Measurements from ENCODE around the gene RFC1.
"Not testable (repeated sequence)": the region's sequence is repeated elsewhere in the genome, so short reads cannot be mapped to it uniquely, and the experiment has no call there.

The RFC1 gene, protein sequence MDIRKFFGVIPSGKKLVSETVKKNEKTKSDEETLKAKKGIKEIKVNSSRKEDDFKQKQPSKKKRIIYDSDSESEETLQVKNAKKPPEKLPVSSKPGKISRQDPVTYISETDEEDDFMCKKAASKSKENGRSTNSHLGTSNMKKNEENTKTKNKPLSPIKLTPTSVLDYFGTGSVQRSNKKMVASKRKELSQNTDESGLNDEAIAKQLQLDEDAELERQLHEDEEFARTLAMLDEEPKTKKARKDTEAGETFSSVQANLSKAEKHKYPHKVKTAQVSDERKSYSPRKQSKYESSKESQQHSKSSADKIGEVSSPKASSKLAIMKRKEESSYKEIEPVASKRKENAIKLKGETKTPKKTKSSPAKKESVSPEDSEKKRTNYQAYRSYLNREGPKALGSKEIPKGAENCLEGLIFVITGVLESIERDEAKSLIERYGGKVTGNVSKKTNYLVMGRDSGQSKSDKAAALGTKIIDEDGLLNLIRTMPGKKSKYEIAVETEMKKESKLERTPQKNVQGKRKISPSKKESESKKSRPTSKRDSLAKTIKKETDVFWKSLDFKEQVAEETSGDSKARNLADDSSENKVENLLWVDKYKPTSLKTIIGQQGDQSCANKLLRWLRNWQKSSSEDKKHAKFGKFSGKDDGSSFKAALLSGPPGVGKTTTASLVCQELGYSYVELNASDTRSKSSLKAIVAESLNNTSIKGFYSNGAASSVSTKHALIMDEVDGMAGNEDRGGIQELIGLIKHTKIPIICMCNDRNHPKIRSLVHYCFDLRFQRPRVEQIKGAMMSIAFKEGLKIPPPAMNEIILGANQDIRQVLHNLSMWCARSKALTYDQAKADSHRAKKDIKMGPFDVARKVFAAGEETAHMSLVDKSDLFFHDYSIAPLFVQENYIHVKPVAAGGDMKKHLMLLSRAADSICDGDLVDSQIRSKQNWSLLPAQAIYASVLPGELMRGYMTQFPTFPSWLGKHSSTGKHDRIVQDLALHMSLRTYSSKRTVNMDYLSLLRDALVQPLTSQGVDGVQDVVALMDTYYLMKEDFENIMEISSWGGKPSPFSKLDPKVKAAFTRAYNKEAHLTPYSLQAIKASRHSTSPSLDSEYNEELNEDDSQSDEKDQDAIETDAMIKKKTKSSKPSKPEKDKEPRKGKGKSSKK
- 135 to 215 reads per million in 2 experiments for total RNA-seq

GRCh38 chr4:39365830-39366771 is at the start of gene RFC1:
TSS of gene RFC1 (minus strand) at chr4:39366362. CDS start at chr4:39366241, 121 bp downstream.
- DNase-seq (ENCODE audit: low read depth) = peak; percentile 92

- no peak for DNase-seq (ENCODE audit: low read depth)
These were observed 49.6 kb upstream of the RFC1 start for GRCh38 chr4:39415678-39416283.

- DNase-seq (ENCODE audit: low read depth) = not testable (repeated sequence)
These were observed 45.4 kb upstream of the RFC1 start for GRCh38 chr4:39411561-39411960.

- no peak for DNase-seq (ENCODE audit: low read depth)
These were observed 44.3 kb upstream of the RFC1 start for GRCh38 chr4:39410415-39410814.

- no peak for DNase-seq (ENCODE audit: low read depth)
These were observed 41.4 kb upstream of the RFC1 start for GRCh38 chr4:39407584-39407885.

DNA sequence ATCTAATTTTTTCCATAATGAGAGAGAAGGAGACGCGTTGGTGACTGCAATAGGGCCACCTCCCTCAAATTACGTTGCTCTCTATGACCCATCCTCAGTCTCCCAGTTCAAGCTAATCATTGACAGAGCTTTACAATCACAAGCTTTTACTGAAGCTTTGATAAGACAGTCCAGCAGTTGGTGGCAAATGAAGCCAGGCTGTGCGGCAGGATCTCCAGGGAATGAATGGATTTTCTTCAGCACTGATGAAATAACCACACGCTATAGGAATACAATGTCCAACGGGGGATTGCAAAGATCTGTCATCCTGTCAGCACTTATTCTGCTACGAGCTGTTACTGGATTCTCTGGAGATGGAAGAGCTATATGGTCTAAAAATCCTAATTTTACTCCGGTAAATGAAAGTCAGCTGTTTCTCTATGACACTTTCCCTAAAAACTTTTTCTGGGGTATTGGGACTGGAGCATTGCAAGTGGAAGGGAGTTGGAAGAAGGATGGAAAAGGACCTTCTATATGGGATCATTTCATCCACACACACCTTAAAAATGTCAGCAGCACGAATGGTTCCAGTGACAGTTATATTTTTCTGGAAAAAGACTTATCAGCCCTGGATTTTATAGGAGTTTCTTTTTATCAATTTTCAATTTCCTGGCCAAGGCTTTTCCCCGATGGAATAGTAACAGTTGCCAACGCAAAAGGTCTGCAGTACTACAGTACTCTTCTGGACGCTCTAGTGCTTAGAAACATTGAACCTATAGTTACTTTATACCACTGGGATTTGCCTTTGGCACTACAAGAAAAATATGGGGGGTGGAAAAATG is 40.8 kb upstream of the RFC1 start, which contains the start of gene KLB:
KLB (plus strand) TSS at position 168 of the 821 bp plus-strand sequence; CDS start at position 188, 20 bp downstream.
- no peak for DNase-seq (ENCODE audit: low read depth)

- DNase-seq (ENCODE audit: low read depth) = not testable (repeated sequence)
These were observed 35.5 kb upstream of the RFC1 start for GRCh38 chr4:39401640-39402039.

- no peak for DNase-seq (ENCODE audit: low read depth)
These were observed 28.5 kb upstream of the RFC1 start for GRCh38 chr4:39394706-39395105.

DNA sequence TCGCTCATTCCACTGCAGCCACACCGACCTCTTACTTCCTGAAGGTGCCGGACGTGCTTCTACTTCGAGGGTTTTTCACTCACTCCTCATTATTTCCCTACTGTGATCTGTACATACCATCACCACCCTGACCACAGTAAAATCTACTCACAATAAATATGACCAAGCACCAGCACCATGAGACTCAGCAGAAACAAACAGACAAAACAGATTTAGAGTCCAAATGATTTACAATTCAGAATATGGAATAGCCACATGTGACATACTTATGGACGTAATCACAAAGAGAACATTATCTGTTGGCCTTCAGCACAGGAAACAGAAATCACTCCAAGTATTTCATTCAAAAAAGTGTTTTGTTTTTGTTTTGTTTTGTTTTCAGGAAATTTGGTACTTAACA is 24.4 kb upstream of the RFC1 start:
- no peak for DNase-seq (ENCODE audit: low read depth)

- DNase-seq (ENCODE audit: low read depth) = no peak
These were observed 18.4 kb upstream of the RFC1 start for GRCh38 chr4:39384563-39384962.

DNA sequence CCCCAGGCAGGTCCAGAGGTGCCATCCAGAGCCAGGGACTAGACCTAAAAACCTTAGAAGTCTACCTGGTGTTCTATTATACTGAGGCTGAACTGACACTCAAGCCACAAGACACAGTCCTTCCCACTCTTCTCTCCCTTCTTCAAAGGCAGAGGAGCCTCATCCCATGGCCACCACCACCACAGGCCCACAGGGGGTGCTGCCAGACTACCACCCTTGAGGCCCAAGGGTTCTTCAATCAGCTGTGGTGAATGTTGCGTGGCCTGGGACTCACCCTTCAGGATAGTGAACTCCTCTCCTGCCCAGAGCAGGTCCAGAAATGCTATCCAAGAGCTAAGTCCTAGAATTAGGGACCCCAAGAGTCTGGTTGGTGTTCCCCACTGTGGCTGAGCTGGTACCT is 17.5 kb upstream of the RFC1 start:
- no peak for DNase-seq (ENCODE audit: low read depth)

DNA sequence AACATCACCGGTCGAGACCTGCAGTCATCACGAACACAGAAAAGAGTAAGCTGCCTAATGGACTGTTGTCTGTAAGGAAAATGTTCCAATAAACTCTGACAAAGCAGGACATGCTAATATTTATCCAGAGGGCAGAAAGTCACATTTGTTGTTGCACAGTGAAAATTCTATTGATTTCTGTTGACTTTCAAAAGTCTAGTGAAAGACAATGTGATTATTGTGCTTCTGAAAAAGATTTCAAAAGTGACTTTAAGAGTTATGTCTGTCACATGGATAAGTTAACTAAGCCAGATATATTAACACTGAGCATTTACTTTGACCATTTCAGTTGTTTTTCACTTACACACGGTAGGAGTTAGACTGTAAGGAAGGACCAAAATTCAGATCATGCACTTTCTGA is 9.3 kb upstream of the RFC1 start:
- DNase-seq (ENCODE audit: low read depth) = no peak

DNA sequence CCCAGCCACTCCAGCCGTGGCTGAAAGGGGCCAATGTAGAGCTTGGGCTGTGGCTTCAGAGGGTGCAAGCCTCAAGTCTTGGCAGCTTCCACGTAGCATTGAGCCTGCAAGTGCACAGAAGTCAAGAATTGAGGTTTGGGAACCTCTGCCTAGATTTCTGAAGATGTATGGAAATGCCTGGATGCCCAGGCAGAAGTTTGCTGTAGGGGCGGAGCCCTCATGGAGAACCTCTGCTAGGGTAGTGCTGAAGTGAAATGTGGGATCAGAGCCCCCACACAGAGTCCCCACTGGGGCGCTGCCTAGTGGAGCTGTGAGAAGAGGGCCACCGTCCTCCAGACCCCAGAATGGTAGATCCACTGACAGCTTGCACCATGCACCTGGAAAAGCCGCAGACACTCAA is 5.0 kb upstream of the RFC1 start:
- not testable (repeated sequence) for DNase-seq (ENCODE audit: low read depth)

DNA sequence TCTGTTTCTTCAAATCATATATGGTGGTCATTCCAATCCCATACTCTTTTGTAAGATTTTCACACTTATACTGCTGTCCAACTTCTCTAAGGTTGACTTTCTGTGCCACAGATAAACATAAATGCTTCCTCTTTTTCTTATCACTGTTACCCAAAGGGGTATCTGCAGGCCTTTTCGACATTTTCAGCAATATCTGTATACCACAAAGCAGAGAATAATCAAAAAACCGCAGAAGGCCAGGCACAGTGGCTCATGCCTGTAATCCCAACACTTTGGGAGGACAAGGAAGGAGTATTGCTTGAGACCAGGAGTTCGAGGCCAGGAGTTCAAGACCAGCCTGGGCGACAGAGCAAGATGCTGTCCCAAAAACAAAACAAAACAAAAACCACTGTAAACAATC is 3.1 kb upstream of the RFC1 start:
- DNase-seq (ENCODE audit: low read depth) = no peak

- DNase-seq (ENCODE audit: low read depth) = no peak
These were observed 1.0 kb upstream of the RFC1 start for GRCh38 chr4:39367166-39367565.

DNA sequence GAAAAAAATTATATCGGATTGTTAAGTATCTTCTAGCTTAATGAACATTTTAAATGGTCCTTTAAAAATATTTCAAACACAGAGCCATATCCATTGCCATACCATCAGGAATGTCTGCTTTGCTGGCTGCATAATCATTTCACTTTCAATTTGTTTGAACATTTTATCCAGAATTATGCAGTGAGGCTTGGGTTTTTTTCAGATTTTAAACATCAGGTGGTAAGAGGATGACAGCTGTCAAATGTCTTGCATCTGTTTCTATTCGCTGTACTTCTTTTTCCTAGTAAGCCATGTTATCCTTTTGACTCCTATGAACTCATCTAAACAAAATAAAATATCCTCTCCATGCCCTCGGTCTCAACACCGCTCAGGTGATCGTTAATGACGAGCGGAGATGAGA is 802 bp downstream of the RFC1 start:
- DNase-seq (ENCODE audit: low read depth) = no peak

- no peak for DNase-seq (ENCODE audit: low read depth)
These were observed 2.3 kb downstream of the RFC1 start for GRCh38 chr4:39363773-39364393.

- DNase-seq (ENCODE audit: low read depth) = no peak
These were observed 3.3 kb downstream of the RFC1 start for GRCh38 chr4:39362827-39363226.

GRCh38 chr4:39360611-39361010 is 5.6 kb downstream of the RFC1 start:
- DNase-seq (ENCODE audit: low read depth) = not testable (repeated sequence)

DNA sequence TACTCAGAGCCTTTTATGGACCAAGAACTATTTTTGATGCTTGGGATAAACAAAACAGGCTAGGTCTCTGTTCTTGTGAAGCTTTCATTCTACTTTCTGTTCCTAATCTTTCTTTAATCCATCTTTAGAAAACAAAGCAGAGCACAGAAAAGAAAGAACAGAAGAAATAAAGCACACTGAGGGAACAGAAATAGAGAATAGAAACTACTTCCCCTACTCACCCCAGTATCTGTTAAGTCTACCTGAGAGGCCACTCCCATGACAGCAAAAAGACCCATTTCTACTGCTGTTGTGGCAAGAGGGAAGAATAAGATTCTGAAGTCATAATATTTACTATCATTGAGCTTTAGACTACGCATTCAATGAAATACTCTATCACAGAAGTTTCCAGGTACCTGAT is 9.2 kb downstream of the RFC1 start:
- DNase-seq (ENCODE audit: low read depth) = no peak

Measured in T follicular helper cell (primary cell).